Keratinocyte (primary cell): ENCODE results near the gene VEGFB.

Experiments used
- EZH2 ChIP-seq: IDR thresholded peaks from one replicate; pipeline ENCODE4 v1.6.1; 2012; ENCODE audit warnings: inconsistent platforms, mild to moderate bottlenecking, low read length, moderate library complexity
- TF ChIP-seq, protein P1 (sequence below), 3 experiments: IDR thresholded peaks in 1 of 3; conservative IDR thresholded peaks in 1 of 3; optimal IDR thresholded peaks in 1 of 3; 2 replicates in 2 of 3; 3 replicates in 1 of 3; pipeline versions ENCODE3 to v1.5.1; 2011; ENCODE audit warnings: low read length in 3 of 3, mild to moderate bottlenecking in 3 of 3, moderate library complexity in 2 of 3, control low read depth in 1 of 3, inconsistent platforms in 1 of 3; ENCODE audit not compliant: insufficient read depth in 2 of 3; ENCODE audit errors: extremely low read depth in 1 of 3

GRCh38 chr11:64185175-64185692, 49.1 kb upstream of the VEGFB start:
- TF ChIP-seq, protein P1, sequence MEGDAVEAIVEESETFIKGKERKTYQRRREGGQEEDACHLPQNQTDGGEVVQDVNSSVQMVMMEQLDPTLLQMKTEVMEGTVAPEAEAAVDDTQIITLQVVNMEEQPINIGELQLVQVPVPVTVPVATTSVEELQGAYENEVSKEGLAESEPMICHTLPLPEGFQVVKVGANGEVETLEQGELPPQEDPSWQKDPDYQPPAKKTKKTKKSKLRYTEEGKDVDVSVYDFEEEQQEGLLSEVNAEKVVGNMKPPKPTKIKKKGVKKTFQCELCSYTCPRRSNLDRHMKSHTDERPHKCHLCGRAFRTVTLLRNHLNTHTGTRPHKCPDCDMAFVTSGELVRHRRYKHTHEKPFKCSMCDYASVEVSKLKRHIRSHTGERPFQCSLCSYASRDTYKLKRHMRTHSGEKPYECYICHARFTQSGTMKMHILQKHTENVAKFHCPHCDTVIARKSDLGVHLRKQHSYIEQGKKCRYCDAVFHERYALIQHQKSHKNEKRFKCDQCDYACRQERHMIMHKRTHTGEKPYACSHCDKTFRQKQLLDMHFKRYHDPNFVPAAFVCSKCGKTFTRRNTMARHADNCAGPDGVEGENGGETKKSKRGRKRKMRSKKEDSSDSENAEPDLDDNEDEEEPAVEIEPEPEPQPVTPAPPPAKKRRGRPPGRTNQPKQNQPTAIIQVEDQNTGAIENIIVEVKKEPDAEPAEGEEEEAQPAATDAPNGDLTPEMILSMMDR (optimal IDR thresholded peaks at IDR 0.05 in 1 of 3, IDR thresholded peaks at IDR 0.05 in 1 of 3, conservative IDR thresholded peaks at IDR 0.05 in 1 of 3; ENCODE audit: extremely low read depth in 1 of 3, insufficient read depth in 2 of 3, low read length in 3 of 3): peak; percentile 16 to 42 (median 31)
- no peak for TF ChIP-seq EZH2
